ENCODE results near the gene IL17RE. TPM values are rescaled to one million over a fixed set of nuclear protein-coding genes. Genes with fewer than 3 reads are reported as not detected.
"Not testable (repeated sequence)": the region's sequence is repeated elsewhere in the genome, so short reads cannot be mapped to it uniquely, and the experiment has no call there.

IL17RE gene
- total RNA-seq, 1 experiment from 2014 or later: not detected

DNA sequence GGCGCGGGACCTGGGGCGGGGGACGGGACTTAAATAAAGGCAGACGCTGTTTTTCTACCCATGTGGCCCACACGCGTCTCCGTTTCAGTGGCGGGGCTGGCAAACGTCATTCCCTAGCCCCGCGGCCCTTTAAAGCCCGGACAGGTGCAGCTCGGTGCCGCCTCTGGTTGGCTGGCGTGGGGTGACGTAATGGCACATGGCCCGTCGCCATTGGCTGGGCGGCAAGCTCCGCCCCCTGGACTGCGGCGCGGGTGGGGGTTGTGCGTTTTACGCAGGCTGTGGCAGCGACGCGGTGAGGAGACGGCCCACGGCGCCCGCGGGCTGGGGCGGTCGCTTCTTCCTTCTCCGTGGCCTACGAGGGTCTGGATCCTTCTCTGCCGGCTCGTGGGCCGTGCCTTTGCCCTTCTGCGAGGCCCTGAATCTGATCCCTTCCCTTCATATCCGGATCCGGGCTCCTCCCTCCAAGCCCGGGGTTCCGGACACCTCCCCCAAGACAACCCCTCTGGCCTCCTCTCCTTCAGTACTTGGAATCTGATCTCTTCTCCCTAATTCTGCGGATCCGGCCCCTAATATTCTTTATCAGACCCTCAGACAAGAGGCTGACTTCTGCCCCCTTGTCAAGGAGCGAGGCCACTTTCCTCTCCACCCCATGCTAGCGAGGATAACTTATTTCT is 31.1 kb downstream of the IL17RE start, which contains the start of gene CRELD1:
Gene CRELD1, plus strand, starts transcription at position 274 of the 674 bp plus-strand sequence. CDS start 605 bp downstream, outside the sequence.
- peak; percentile 98 for DNase-seq (ENCODE audit: low read depth)

DNA sequence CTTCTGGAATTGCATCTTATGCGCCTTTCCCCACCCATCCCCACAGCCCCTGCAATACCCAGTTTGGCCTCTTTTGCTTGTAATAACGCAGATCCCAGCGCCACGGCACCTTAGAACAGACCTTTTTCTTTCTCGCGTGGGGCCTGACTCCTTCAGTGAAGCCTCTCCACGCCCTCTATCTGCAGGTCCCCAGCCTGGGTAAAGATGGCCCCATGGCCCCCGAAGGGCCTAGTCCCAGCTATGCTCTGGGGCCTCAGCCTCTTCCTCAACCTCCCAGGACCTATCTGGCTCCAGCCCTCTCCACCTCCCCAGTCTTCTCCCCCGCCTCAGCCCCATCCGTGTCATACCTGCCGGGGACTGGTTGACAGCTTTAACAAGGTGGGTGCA is 31.6 kb downstream of the IL17RE start:
- no peak for DNase-seq (ENCODE audit: low read depth)

DNA sequence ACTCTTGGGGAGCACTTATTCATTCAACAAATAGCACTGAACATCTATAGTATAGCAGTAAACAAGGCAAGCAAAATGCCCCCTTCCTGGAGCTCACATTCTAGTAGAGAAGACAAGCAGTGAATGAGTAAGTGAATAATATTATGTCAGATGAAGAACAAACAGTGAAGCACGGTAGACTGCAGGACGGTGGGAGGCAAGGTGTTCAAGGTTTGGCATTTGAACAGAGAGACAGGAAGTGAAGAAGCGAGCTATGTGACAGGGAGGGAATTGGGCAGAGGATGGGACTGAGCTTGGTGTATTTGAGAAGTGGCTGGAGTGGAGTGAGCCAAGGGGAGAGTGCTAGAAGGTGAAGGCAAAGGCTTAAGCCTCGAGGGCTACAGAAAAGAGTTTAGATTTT is 32.3 kb downstream of the IL17RE start:
- DNase-seq (ENCODE audit: low read depth): no peak

DNA sequence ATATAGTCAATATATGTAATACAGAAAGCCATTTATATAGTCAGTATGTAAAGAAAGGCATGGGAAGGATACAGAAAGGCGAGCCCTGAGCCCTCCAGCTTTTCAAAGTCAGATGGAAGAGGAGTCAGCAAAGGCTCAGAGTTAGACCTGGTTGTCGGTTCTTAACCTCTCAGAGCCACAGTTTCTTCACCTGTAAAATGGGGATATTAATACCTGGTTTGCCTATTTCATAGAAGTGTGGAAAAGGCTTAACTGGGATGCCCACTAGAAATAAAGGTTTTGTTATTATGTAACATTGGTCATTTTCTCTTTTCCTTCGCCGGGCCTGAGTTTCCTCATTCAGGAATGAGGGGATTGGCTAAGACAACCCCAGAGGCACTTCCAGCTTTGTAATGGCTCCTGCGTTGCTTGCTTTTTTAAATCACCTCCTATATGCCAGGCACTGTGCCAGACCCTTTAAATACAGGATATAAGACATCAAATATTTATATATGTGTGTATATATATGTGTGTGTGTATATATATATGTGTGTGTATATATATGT is 33.4 kb downstream of the IL17RE start:
- DNase-seq (ENCODE audit: low read depth): no peak

DNA sequence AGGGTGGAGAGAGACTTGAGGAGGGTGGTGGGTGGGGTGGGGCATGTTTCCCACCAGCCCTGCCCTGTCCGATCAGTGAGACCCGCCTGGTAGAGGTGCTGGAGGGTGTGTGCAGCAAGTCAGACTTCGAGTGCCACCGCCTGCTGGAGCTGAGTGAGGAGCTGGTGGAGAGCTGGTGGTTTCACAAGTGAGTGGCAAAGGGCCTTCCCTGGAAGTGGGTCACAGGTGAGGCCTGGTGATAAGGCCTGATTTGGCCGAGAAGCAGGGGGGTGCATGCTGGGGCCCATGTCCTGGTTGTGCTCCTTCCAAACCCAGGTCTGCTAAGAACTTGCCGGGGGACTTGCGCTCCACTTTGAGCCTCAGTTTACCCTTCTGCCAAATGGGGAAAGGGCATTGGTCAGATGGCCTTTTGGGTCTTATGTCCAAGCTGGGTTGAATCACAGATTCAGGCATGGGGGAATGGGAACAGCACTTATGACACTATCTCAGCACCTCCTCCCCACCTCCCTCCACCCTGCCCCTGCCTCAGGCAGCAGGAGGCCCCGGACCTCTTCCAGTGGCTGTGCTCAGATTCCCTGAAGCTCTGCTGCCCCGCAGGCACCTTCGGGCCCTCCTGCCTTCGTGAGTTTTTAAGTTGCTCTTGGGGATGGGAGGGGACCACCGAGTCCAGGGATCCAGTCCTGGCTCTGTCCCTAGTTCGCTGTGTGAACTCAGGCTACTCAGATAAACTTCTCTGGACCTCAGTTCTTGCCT is 35.0 kb downstream of the IL17RE start:
- no peak for DNase-seq (ENCODE audit: low read depth)

DNA sequence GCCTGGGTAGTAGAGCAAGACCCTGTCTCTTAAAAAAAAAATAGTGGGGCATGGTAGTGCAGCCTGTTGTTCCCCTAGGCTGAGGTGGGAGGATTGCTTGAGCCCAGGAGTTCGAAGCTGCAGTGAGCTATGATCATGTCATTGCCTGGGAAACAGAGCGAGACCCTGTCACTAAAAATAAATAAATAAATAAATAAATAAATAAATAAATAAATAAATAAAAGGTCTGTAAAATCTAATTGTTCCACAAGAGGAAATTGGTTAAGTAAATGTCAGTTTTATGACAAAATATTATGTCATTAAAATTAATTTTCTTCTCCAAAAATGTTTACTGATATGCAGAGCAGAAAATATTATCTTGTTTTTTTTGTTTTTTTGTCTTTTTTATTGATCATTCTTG is 36.3 kb downstream of the IL17RE start:
- no peak for DNase-seq (ENCODE audit: low read depth)

DNA sequence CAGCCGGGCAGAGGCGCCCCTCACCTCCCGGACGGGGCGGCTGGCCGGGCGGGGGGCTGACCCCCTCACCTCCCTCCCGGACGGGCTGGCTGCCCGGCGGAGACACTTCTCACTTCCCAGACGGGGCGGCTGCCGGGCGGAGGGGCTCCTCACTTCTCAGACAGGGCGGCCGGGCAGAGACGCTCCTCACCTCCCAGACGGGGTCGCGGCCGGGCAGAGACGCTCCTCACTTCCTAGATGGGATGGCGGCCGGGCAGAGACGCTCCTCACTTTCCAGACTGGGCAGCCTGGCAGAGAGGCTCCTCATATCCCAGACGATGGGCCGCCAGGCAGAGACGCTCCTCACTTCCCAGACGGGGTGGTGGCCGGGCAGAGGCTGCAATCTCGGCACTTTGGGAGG is 37.3 kb downstream of the IL17RE start:
- not testable (repeated sequence) for DNase-seq (ENCODE audit: low read depth)

DNA sequence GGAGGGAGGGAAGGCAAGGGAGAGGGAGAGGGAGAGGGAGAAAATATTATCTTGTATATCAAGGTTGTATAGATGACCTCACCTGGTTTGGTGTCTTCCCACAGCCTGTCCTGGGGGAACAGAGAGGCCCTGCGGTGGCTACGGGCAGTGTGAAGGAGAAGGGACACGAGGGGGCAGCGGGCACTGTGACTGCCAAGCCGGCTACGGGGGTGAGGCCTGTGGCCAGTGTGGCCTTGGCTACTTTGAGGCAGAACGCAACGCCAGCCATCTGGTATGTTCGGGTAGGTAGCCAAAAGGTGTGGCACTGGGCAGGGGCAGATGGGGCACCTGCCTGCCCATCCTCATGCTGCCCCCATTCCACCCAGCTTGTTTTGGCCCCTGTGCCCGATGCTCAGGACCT is 38.1 kb downstream of the IL17RE start:
- no peak for DNase-seq (ENCODE audit: low read depth)

DNA sequence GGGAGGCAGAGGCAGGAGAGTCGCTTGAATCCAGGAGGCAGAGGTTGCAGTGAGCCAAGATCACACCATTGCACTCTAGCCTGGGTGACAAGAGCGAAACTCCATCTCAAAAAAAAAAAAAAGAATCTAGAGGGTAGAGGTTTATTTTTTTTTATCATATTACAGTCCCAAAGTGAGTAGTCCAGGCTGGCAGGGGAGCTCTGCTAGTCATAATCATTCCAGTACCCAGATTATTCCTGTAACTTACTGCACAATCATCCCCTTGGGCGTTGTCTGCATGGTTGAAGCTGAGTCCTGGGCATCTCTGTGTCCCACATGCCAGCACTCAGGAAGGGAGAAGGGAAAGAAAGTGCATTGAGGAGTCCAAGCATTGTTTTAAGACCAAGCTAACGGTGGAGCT is 39.5 kb downstream of the IL17RE start:
- no peak for DNase-seq (ENCODE audit: low read depth)

DNA sequence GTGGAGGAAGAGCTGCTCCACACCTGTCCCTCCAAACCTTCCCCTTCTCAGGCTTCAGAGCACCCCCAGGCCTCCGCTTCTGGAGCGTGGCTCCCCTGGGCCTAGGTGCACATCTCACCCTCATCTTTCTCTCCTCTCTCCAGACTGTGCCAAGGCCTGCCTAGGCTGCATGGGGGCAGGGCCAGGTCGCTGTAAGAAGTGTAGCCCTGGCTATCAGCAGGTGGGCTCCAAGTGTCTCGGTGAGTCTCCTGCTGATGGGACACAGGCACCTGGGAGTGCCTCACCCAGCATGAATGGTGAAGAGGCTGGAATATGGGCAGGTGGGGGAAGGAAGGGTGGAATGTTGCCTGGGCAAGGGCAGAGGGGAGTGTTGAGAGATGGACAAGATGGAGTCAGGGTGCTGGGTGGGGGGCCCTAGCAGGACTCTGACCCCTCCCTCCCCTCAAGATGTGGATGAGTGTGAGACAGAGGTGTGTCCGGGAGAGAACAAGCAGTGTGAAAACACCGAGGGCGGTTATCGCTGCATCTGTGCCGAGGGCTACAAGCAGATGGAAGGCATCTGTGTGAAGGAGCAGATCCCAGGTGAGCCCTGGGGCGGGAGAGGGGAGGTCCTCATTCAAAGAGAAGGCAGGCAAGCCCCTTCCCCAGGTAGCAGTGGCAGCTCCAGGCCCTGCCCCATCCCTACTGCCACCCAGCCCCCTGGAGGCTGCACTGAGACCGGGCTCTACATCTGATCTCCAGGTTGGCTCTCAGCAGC is 40.5 kb downstream of the IL17RE start:
- no peak for DNase-seq (ENCODE audit: low read depth)

DNA sequence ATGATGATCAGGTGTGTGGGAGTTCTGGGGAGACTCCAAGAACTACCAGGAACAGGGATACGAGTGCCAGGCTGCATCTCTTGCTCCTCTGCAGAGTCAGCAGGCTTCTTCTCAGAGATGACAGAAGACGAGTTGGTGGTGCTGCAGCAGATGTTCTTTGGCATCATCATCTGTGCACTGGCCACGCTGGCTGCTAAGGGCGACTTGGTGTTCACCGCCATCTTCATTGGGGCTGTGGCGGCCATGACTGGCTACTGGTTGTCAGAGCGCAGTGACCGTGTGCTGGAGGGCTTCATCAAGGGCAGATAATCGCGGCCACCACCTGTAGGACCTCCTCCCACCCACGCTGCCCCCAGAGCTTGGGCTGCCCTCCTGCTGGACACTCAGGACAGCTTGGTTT is 41.6 kb downstream of the IL17RE start:
- no peak for DNase-seq (ENCODE audit: low read depth)

DNA sequence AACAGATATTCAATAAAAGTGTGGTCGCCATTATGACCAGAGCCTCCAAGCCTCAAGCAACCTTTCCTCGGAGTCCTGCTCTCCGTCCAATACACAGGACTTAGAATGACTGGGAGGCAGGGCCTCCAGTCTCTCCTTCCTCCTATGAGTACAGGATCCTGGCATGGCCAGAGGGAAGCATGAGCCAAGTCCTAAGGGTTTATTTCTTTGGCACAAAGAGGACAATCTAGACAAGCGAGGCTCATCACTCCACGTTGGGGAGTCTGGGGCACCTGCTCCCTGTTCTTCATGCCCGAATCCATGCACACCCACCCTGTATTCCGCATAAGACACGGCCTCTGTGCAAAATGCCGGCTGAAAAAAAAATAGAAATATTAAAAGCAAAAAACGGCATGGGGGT is 42.7 kb downstream of the IL17RE start:
- DNase-seq (ENCODE audit: low read depth): no peak

DNA sequence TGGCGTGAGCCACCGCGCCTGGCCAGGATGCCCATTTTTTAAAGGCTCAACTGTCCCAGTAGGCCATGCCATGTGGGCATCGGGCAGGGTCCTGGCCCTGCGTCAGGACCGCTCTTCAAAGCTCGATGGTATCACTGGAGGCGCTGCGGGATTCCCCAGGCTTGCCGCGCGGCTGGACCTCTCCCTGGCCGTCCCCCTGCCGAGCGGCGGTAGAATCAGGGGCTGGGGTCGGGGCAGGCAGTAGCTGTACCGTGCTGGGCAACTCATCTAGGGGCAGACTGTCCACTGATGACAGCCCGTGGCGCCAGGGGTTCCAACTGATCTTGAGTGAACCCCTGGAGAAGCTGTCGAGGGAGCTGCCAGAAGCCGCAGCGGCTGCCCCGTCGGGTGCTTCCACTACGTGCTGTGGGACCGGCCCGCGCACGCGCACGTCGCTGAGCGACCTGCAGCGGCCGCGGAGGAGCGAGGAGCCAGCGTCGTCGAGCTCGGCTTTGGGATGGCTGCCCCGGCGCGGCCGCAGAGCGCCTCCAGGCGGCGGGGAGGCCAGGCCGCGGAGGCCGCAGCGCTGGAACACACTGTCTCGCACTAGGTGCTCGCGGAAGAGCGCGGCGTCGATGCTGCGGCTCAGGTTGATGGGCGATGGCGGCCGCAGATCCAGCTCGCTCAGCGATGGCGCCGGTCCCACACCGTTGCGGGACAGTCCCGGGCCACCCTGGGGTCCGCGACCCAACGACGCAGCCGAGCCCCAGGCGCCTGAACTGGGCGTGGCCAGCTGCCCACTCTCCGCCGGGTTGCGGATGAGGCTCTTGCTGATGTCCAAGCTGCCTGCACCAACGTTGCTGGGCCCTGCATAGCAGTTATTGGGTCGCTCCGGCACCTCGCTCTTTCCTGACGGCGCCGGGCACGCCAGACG is 43.7 kb downstream of the IL17RE start:
- peak; percentile 92 for DNase-seq (ENCODE audit: low read depth)

DNA sequence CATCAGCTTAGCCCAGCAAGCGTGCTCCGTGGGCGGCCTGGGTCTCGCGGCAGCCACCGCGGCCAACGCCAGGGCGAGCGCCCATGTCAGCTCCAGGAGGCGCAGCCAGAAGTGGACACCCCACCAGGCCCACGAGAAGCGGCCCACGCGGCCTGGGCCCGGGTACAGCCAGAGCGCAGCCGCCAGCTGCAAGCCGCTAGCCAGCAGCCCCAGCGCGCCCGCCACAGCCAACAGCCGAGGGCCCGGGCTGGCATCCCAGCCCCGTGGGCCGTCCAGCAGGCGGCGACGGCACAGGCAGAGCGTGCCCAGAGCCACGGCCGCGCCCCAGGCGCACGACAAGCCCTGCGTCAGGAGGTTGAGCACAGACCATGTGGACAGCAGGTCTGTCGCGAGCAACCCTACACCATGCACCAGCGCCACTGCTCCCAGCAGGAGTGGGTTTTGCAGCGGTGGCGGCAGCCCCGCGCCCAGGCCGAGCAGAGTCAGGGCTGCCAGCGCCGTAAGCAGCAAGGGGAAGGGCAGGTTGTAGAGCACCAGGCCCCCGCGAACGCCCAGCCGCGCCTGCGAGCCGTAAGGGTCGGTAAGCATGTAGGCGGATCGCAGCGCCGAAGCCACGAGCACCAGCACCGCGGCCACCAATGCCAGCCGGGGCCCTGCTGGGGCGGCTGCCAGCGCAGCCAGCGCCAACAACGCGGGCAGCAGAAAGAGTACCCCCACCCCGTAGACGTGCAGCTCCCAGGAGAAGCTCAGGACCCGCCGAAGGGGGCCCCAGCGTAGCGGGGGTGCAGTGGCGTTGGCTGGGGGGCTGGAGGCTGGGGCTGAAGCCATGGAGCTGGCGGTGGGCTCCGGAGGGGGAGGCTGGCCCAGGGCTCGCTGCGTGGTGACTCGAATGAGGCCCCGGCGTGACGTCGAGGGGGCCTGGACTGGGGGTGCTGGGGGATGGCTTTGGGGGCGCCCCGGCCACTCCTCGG is 44.7 kb downstream of the IL17RE start:
- DNase-seq (ENCODE audit: low read depth): peak; percentile 88

DNA sequence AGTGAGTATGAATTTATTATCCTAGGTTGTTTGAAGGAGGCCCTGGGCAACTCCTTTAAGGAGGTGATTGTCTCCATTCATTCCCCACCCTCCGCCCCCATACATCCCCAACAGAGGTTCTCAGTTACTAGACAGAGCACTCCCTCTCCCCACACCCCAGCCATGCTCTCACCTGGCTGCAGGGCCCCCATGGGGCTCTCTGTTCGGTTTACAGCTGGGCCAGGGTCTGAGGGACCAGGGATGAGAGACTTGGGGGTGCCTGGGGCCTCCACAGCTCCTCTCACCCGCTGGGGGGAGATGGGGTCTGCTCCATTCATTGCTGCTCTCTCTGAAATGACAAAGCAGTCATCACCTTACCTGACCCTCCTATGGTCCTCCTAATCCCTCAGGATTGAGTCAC is 45.9 kb downstream of the IL17RE start:
- no peak for DNase-seq (ENCODE audit: low read depth)

DNA sequence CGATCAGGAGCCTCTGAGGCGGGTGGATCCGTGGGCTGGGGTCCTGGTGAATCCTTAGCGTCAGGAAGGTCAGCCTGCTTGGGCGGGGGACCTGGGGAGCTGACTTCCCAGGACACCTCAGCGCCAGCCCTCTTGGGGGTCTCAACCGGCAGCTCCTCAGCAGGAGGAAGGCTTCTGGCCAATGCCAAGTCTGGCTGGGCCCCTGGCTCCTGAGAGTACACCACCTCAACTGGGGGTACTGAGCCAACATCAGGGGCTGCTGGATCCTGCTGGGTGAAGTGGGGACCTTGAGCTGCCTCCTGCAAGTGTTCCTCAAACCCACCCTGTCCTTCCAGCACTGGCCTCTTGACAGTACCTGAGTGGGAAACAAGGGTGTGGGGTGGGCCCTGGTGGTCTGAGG is 46.5 kb downstream of the IL17RE start:
- no peak for DNase-seq (ENCODE audit: low read depth)

DNA sequence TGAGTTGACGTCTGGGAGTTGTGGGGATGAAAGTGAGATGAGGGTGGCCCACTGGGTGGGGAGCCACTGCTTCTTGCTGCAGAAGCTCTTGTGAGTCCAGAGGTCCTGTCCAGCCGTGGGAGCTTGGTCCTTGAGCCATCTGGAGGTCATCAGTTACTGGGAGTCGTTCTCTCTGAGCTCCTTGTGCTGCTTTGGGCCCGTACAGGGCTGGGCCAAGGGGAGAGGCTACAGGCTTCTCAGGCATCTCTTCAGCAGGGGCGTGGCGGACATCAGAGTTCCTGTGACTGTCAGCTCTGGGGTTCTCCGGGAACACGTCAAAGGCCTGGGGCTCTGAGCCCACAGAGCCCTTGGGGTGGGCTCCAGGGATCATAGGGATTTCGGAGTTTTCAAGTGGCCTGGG is 47.0 kb downstream of the IL17RE start:
- DNase-seq (ENCODE audit: low read depth): no peak

DNA sequence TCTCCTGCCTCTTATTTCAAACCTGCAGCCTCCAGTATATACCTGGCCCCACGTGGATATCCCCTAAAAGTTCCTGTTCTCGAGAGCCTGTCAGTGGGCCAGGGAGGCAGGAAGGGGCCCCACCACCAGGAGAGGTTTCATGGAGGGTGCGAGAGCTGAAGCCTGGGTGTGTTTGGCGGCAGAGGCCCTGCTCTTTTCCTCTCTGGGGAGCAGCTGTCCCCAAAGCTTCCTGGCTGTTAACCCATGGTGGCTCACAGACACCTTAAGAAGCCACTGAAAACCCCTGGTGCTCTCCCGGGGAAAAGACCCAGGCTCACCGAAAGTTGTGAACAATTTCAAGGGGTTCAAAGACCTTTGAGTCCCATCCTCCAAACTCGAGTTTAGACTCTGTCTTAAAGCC is 48.5 kb downstream of the IL17RE start:
- DNase-seq (ENCODE audit: low read depth): no peak

DNA sequence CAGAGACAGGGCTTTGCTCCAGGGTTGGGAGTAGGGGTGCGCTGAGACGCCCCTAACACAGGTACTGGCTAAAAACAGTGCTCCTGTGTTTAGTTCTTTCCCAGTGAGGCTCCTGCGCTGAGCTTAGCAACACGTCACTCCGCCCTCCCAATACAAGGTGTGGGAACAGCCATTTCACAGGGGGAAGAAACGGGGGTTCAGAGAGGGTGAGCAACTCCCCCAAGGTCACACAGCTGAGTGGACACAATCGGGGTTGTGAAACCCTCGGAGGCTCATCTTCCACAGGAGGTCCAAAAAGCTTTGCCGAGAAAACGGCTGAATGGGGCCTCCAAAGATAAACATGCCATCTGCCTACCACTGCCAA is 48.9 kb downstream of the IL17RE start:
- no peak for DNase-seq (ENCODE audit: low read depth)
